ENCODE data around the gene C20orf96.

C20orf96 gene

GRCh38 chr20:330233-331149 lies 39.9 kb upstream of the C20orf96 start:
- TF ChIP-seq EZH2phosphoT487 (IDR thresholded peaks at IDR 0.05; ENCODE audit: borderline replicate concordance) (no peak), CTCF (conservative IDR thresholded peaks at IDR 0.05; ENCODE audit: low read length) (peak; percentile 90)
- Histone ChIP-seq H3K9me2 (replicated peaks; ENCODE audit: low read depth, low read length) (no peaks in the 10 kb centered on the region), H3K4me3 (ENCODE audit: low read length, poor library complexity, severe bottlenecking) (peak overlapping the region; percentile 85), H3K9me3 (ENCODE audit: insufficient read depth, low read depth, low read length) (no peaks in the 10 kb centered on the region), H3F3A (ENCODE audit: low read depth) (peaks cover 5% of the 10 kb centered on the region; the same call in 1 of the 2 replicates), H2AFZ (ENCODE audit: low read length) (no peak overlapping the region), H3K9ac (ENCODE audit: low read depth, low read length, poor library complexity, severe bottlenecking) (no peak overlapping the region), H3K36me3 (ENCODE audit: insufficient read depth, low read length) (no peaks in the 10 kb centered on the region), H3K4me1 (ENCODE audit: insufficient read depth, low read length, poor library complexity, severe bottlenecking) (peaks cover 30% of the 10 kb centered on the region), H4K20me1 (ENCODE audit: insufficient read depth, low read length, poor library complexity, severe bottlenecking) (peaks cover 37% of the 10 kb centered on the region), H3K4me2 (ENCODE audit: low read depth, low read length, poor library complexity, severe bottlenecking) (peak overlapping the region; percentile 95), H3K79me2 (ENCODE audit: insufficient read depth, low read length) (peaks cover 45% of the 10 kb centered on the region), H3K27me3 (ENCODE audit: insufficient read depth, low read length, poor library complexity, severe bottlenecking) (no peaks in the 10 kb centered on the region)

- peaks cover 37% of the 10 kb centered on the region for H4K20me1 ChIP-seq (ENCODE audit: insufficient read depth, low read length, poor library complexity, severe bottlenecking)
Measured at GRCh38 chr20:329851-330232, 39.3 kb upstream of the C20orf96 start.

GRCh38 chr20:328975-329695 lies 38.6 kb upstream of the C20orf96 start:
- Histone ChIP-seq H3K9me3 (ENCODE audit: insufficient read depth, low read depth, low read length) (no peaks in the 10 kb centered on the region), H4K20me1 (ENCODE audit: insufficient read depth, low read length, poor library complexity, severe bottlenecking) (peaks cover 37% of the 10 kb centered on the region), H3K4me1 (ENCODE audit: insufficient read depth, low read length, poor library complexity, severe bottlenecking) (peaks cover 35% of the 10 kb centered on the region), H3K4me2 (ENCODE audit: low read depth, low read length, poor library complexity, severe bottlenecking) (peak overlapping the region; percentile 95), H3K4me3 (ENCODE audit: low read length, poor library complexity, severe bottlenecking) (peak overlapping the region; percentile 85), H2AFZ (ENCODE audit: low read length) (no peak overlapping the region), H3K9me2 (replicated peaks; ENCODE audit: low read depth, low read length) (no peaks in the 10 kb centered on the region), H3F3A (ENCODE audit: low read depth) (peaks cover 10% of the 10 kb centered on the region), H3K36me3 (ENCODE audit: insufficient read depth, low read length) (no peaks in the 10 kb centered on the region), H3K27me3 (ENCODE audit: insufficient read depth, low read length, poor library complexity, severe bottlenecking) (no peaks in the 10 kb centered on the region), H3K9ac (ENCODE audit: low read depth, low read length, poor library complexity, severe bottlenecking) (peak overlapping the region; percentile 45), H3K79me2 (ENCODE audit: insufficient read depth, low read length) (peaks cover 45% of the 10 kb centered on the region)
- TF ChIP-seq EZH2phosphoT487 (IDR thresholded peaks at IDR 0.05; ENCODE audit: borderline replicate concordance) = no peak
- TF ChIP-seq CTCF (conservative IDR thresholded peaks at IDR 0.05; ENCODE audit: low read length) = no peak

More at GRCh38 chr20:329851-330232, 39.3 kb upstream of the C20orf96 start:
- TF ChIP-seq EZH2phosphoT487 (IDR thresholded peaks at IDR 0.05; ENCODE audit: borderline replicate concordance) = no peak
- TF ChIP-seq CTCF (conservative IDR thresholded peaks at IDR 0.05; ENCODE audit: low read length) = no peak
- peaks cover 7% of the 10 kb centered on the region for H3F3A ChIP-seq (ENCODE audit: low read depth)
- H2AFZ ChIP-seq (ENCODE audit: low read length) = no peak overlapping the region
- H3K27me3 ChIP-seq (ENCODE audit: insufficient read depth, low read length, poor library complexity, severe bottlenecking) = no peaks in the 10 kb centered on the region
- peak overlapping the region; percentile 85 for H3K4me3 ChIP-seq (ENCODE audit: low read length, poor library complexity, severe bottlenecking)
- peaks cover 31% of the 10 kb centered on the region for H3K4me1 ChIP-seq (ENCODE audit: insufficient read depth, low read length, poor library complexity, severe bottlenecking)
- peaks cover 45% of the 10 kb centered on the region for H3K79me2 ChIP-seq (ENCODE audit: insufficient read depth, low read length)
- H3K9ac ChIP-seq (ENCODE audit: low read depth, low read length, poor library complexity, severe bottlenecking) = no peak overlapping the region
- no peaks in the 10 kb centered on the region for H3K9me2 ChIP-seq (replicated peaks; ENCODE audit: low read depth, low read length)
- peak overlapping the region; percentile 95 for H3K4me2 ChIP-seq (ENCODE audit: low read depth, low read length, poor library complexity, severe bottlenecking)
- H3K9me3 ChIP-seq (ENCODE audit: insufficient read depth, low read depth, low read length) = no peaks in the 10 kb centered on the region
- H3K36me3 ChIP-seq (ENCODE audit: insufficient read depth, low read length) = no peaks in the 10 kb centered on the region
